ENCODE results near the gene MPC2. TPM values are rescaled to one million over a fixed set of nuclear protein-coding genes. Genes with fewer than 3 reads are reported as not detected.
"Not testable (repeated sequence)": the region's sequence is repeated elsewhere in the genome, so short reads cannot be mapped to it uniquely, and the experiment has no call there.

MPC2 gene
- total RNA-seq, 1 donor from 2014 or later = 36.9 TPM

- Mint-ChIP-seq H3K4me3 (no peak overlapping the region), H3K27me3 (ENCODE audit: insufficient read depth) (peaks cover 3% of the 10 kb centered on the region), H3K4me1 (ENCODE audit: low read depth) (no peaks in the 10 kb centered on the region), H3K9me3 (peaks cover 11% of the 10 kb centered on the region), H3K36me3 (ENCODE audit: low read depth) (peaks cover 3% of the 10 kb centered on the region), H3K27ac (no peak overlapping the region)
- no peak for DNase-seq (ENCODE audit: low spot score)
- intact Hi-C loops (cut with micrococcal nuclease) = no loop called here
Measured at GRCh38 chr1:167911413-167911812, 25.5 kb downstream of the MPC2 start.

- intact Hi-C loops (cut with micrococcal nuclease) = no loop called here
- Mint-ChIP-seq H3K27me3 (ENCODE audit: insufficient read depth) (peaks cover 4% of the 10 kb centered on the region), H3K9me3 (peaks cover 11% of the 10 kb centered on the region), H3K36me3 (ENCODE audit: low read depth) (peaks cover 3% of the 10 kb centered on the region), H3K4me1 (ENCODE audit: low read depth) (no peaks in the 10 kb centered on the region), H3K27ac (no peak overlapping the region), H3K4me3 (no peak overlapping the region)
- no peak for DNase-seq (ENCODE audit: low spot score)
Measured at GRCh38 chr1:167910530-167910929, 26.3 kb downstream of the MPC2 start.

- intact Hi-C loops (cut with micrococcal nuclease) = no loop called here
- Mint-ChIP-seq H3K27ac (no peak overlapping the region), H3K4me3 (no peak overlapping the region), H3K36me3 (ENCODE audit: low read depth) (peaks cover 3% of the 10 kb centered on the region), H3K4me1 (ENCODE audit: low read depth) (no peaks in the 10 kb centered on the region), H3K9me3 (peaks cover 11% of the 10 kb centered on the region), H3K27me3 (ENCODE audit: insufficient read depth) (peaks cover 4% of the 10 kb centered on the region)
- DNase-seq (ENCODE audit: low spot score) = no peak
Measured at GRCh38 chr1:167909691-167910180, 27.1 kb downstream of the MPC2 start.

GRCh38 chr1:167905671-167906070 lies 31.2 kb downstream of the MPC2 start:
- no peak for DNase-seq (ENCODE audit: low spot score)
- intact Hi-C loops (cut with micrococcal nuclease) = no loop called here

GRCh38 chr1:167905182-167905581 lies 31.7 kb downstream of the MPC2 start:
- DNase-seq (ENCODE audit: low spot score) = no peak
- peaks cover 7% of the 10 kb centered on the region for H3K27me3 Mint-ChIP-seq (ENCODE audit: insufficient read depth)
- intact Hi-C loops (cut with micrococcal nuclease) = no loop called here
- no peaks in the 10 kb centered on the region for H3K36me3 Mint-ChIP-seq (ENCODE audit: low read depth)
- no peak overlapping the region for H3K27ac Mint-ChIP-seq
- H3K9me3 Mint-ChIP-seq = peaks cover 9% of the 10 kb centered on the region
- H3K4me3 Mint-ChIP-seq = no peak overlapping the region
- no peaks in the 10 kb centered on the region for H3K4me1 Mint-ChIP-seq (ENCODE audit: low read depth)

More at GRCh38 chr1:167905671-167906070, 31.2 kb downstream of the MPC2 start:
- Mint-ChIP-seq H3K9me3 (peaks cover 11% of the 10 kb centered on the region), H3K36me3 (ENCODE audit: low read depth) (no peaks in the 10 kb centered on the region), H3K4me1 (ENCODE audit: low read depth) (no peaks in the 10 kb centered on the region), H3K4me3 (no peak overlapping the region), H3K27me3 (ENCODE audit: insufficient read depth) (peaks cover 7% of the 10 kb centered on the region), H3K27ac (no peak overlapping the region)

- H3K27me3 Mint-ChIP-seq (ENCODE audit: insufficient read depth) = peaks cover 7% of the 10 kb centered on the region
- H3K4me3 Mint-ChIP-seq = no peak overlapping the region
- peaks cover 5% of the 10 kb centered on the region for H3K9me3 Mint-ChIP-seq
- DNase-seq (ENCODE audit: low spot score) = no peak
- intact Hi-C loops (cut with micrococcal nuclease) = no loop called here
- no peaks in the 10 kb centered on the region for H3K4me1 Mint-ChIP-seq (ENCODE audit: low read depth)
- no peak overlapping the region for H3K27ac Mint-ChIP-seq
- no peaks in the 10 kb centered on the region for H3K36me3 Mint-ChIP-seq (ENCODE audit: low read depth)
Measured at GRCh38 chr1:167904652-167905130, 32.2 kb downstream of the MPC2 start.

GRCh38 chr1:167900907-167901306 lies 36.0 kb downstream of the MPC2 start:
- Mint-ChIP-seq H3K27me3 (ENCODE audit: insufficient read depth) (peaks cover 4% of the 10 kb centered on the region), H3K4me3 (no peak overlapping the region), H3K36me3 (ENCODE audit: low read depth) (no peaks in the 10 kb centered on the region), H3K9me3 (no peaks in the 10 kb centered on the region), H3K27ac (no peak overlapping the region), H3K4me1 (ENCODE audit: low read depth) (no peaks in the 10 kb centered on the region)
- intact Hi-C loops (cut with micrococcal nuclease) = no loop called here
- no peak for DNase-seq (ENCODE audit: low spot score)

- intact Hi-C loops (cut with micrococcal nuclease) = loop anchor here (10.0 kb wide), 1 partner anchor 186 kb away; no protein-coding TSS in a partner anchor
- Mint-ChIP-seq H3K27ac (no peak overlapping the region), H3K4me1 (ENCODE audit: low read depth) (no peaks in the 10 kb centered on the region), H3K27me3 (ENCODE audit: insufficient read depth) (peaks cover 3% of the 10 kb centered on the region), H3K9me3 (no peaks in the 10 kb centered on the region), H3K36me3 (ENCODE audit: low read depth) (no peaks in the 10 kb centered on the region), H3K4me3 (no peak overlapping the region)
- no peak for DNase-seq (ENCODE audit: low spot score)
Measured at GRCh38 chr1:167899253-167899681, 37.6 kb downstream of the MPC2 start.

GRCh38 chr1:167898578-167899222 lies 38.2 kb downstream of the MPC2 start:
- DNase-seq (ENCODE audit: low spot score) = no peak
- H3K27me3 Mint-ChIP-seq (ENCODE audit: insufficient read depth) = peaks cover 3% of the 10 kb centered on the region
- H3K36me3 Mint-ChIP-seq (ENCODE audit: low read depth) = no peaks in the 10 kb centered on the region
- no peaks in the 10 kb centered on the region for H3K9me3 Mint-ChIP-seq
- no peaks in the 10 kb centered on the region for H3K4me1 Mint-ChIP-seq (ENCODE audit: low read depth)
- no peak overlapping the region for H3K4me3 Mint-ChIP-seq
- intact Hi-C loops (cut with micrococcal nuclease) = loop anchor here (10.0 kb wide), 1 partner anchor 186 kb away; no protein-coding TSS in a partner anchor
- no peak overlapping the region for H3K27ac Mint-ChIP-seq

- Mint-ChIP-seq H3K27ac (no peak overlapping the region), H3K27me3 (ENCODE audit: insufficient read depth) (no peaks in the 10 kb centered on the region), H3K9me3 (no peaks in the 10 kb centered on the region), H3K36me3 (ENCODE audit: low read depth) (no peaks in the 10 kb centered on the region), H3K4me3 (no peak overlapping the region), H3K4me1 (ENCODE audit: low read depth) (no peaks in the 10 kb centered on the region)
- intact Hi-C loops (cut with micrococcal nuclease) = loop anchor here (10.0 kb wide), 1 partner anchor 191 kb away; no protein-coding TSS in a partner anchor
- no peak for DNase-seq (ENCODE audit: low spot score)
Measured at GRCh38 chr1:167893798-167894197, 43.1 kb downstream of the MPC2 start.

- H3K27me3 Mint-ChIP-seq (ENCODE audit: insufficient read depth) = no peaks in the 10 kb centered on the region
- no peaks in the 10 kb centered on the region for H3K36me3 Mint-ChIP-seq (ENCODE audit: low read depth)
- no peaks in the 10 kb centered on the region for H3K9me3 Mint-ChIP-seq
- no peak overlapping the region for H3K4me3 Mint-ChIP-seq
- no peaks in the 10 kb centered on the region for H3K4me1 Mint-ChIP-seq (ENCODE audit: low read depth)
- no peak overlapping the region for H3K27ac Mint-ChIP-seq
- intact Hi-C loops (cut with micrococcal nuclease) = loop anchor here (10.0 kb wide), 1 partner anchor 194 kb away; no protein-coding TSS in a partner anchor
- no peak for DNase-seq (ENCODE audit: low spot score)
Measured at GRCh38 chr1:167890400-167890799, 46.5 kb downstream of the MPC2 start.

DNA sequence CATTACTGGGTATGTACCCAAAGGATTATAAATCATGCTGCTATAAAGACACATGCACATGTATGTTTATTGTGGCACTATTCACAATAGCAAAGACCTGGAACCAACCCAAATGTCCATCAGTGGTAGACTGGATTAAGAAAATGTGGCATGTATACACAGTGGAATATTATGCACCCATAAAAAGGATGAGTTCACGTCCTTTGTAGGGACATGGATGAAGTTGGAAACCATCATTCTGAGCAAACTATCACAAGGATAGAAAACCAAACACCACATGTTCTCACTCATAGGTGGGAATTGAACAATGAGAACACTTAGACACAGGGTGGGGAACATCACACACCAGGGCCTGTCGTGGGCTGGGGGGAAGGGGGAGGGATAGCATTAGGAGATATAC lies 49.7 kb downstream of the MPC2 start:
- intact Hi-C loops (cut with micrococcal nuclease) = not testable (repeated sequence)

GRCh38 chr1:167882376-167882775 lies 54.5 kb downstream of the MPC2 start:
- intact Hi-C loops (cut with micrococcal nuclease) = no loop called here
- Mint-ChIP-seq H3K27ac (no peak overlapping the region), H3K4me3 (no peak overlapping the region), H3K36me3 (ENCODE audit: low read depth) (no peaks in the 10 kb centered on the region), H3K4me1 (ENCODE audit: low read depth) (no peaks in the 10 kb centered on the region), H3K9me3 (peaks cover 5% of the 10 kb centered on the region), H3K27me3 (ENCODE audit: insufficient read depth) (peaks cover 3% of the 10 kb centered on the region)
- no peak for DNase-seq (ENCODE audit: low spot score)

More for the DNA sequence above, 49.7 kb downstream of the MPC2 start:
- DNase-seq (ENCODE audit: low spot score); H3K4me3 Mint-ChIP-seq; H3K9me3 Mint-ChIP-seq; H3K27ac Mint-ChIP-seq; H3K4me1 Mint-ChIP-seq (ENCODE audit: low read depth); H3K27me3 Mint-ChIP-seq (ENCODE audit: insufficient read depth); H3K36me3 Mint-ChIP-seq (ENCODE audit: low read depth): not testable (repeated sequence)

Data from activated T-helper 1 cell treated with anti-CD3 and anti-CD28 coated beads, Interleukin-12 subunit alpha, Interleukin-12 subunit beta, Interleukin-2, Interleukin-4 antibody, amounts not matched to agents 30 ng/mL and 10 ng/mL and 1 ng/mL, durations not matched to agents 14 hours and 24 hours and 36 hours (primary cell).